Loucy (cell line): ENCODE results near the gene SUN2.

Experiments
- EZH2phosphoT487 ChIP-seq: fragments of 200-600 bp; IDR thresholded peaks from 2 replicates; pipeline ENCODE4 v1.6.1; 2018; ENCODE audit warnings: antibody characterized with exemption, mild to moderate bottlenecking, moderate library complexity, borderline replicate concordance
- TF ChIP-seq, protein P1 (sequence below): fragments of 200-600 bp; sonication (generic); conservative IDR thresholded peaks from 2 replicates; pipeline ENCODE4 v1.5.1; 2014; ENCODE audit warnings: mild to moderate bottlenecking, antibody characterized with exemption, low read length

DNA sequence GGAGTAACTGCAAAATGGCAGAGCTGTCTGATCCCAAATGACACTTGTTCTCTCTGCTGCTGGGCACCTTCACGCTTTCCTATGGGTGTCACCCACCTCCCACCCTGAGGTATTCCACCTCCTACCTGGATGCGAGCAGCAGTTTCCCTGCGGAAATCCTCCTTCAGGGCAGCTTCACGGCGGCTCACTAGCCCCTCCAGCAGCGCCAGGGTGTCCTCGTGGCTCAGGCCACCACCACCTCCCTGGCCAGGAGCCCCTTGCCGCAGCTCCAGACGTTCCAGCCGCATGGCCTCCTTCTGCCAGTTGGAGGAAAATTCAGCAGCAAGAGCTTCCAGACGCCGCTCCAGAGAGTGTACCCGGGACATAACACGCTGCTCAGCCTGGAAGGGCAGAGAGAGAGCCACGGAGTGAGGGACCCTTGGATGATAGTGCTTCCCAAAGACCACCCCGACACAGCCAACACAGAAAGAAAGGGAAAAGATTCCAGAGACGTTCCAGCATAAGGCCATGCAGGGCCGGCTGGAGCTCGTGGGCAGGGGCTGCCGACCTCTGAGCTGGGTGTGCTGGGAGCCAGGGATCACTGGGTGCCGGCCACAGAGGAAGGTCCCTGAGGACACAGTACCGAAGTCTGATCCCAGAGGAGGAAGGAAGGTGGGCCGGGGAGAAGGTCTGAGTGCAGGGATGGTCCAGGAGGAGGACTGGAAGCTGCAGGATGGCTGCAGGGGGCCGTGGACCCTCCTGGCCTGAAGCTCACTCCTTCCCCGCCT, 13.4 kb downstream of the SUN2 start:
- TF ChIP-seq, protein P1, sequence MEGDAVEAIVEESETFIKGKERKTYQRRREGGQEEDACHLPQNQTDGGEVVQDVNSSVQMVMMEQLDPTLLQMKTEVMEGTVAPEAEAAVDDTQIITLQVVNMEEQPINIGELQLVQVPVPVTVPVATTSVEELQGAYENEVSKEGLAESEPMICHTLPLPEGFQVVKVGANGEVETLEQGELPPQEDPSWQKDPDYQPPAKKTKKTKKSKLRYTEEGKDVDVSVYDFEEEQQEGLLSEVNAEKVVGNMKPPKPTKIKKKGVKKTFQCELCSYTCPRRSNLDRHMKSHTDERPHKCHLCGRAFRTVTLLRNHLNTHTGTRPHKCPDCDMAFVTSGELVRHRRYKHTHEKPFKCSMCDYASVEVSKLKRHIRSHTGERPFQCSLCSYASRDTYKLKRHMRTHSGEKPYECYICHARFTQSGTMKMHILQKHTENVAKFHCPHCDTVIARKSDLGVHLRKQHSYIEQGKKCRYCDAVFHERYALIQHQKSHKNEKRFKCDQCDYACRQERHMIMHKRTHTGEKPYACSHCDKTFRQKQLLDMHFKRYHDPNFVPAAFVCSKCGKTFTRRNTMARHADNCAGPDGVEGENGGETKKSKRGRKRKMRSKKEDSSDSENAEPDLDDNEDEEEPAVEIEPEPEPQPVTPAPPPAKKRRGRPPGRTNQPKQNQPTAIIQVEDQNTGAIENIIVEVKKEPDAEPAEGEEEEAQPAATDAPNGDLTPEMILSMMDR = no peak
- TF ChIP-seq EZH2phosphoT487 = no peak
